ENCODE measurements around the gene SAP30BP.

GRCh38 chr17:75706042-75706728 lies 39.0 kb downstream of the SAP30BP start:
- TF ChIP-seq RXRA (IDR thresholded peaks at IDR 0.05) (no peak), CTCF (IDR thresholded peaks at IDR 0.05; ENCODE audit: low read depth, low read length, missing input control) (no peak), REST (IDR thresholded peaks at IDR 0.05) (no peak), TAF1 (conservative IDR thresholded peaks at IDR 0.05) (no peak), YY1 (IDR thresholded peaks at IDR 0.05) (no peak), MAX (IDR thresholded peaks at IDR 0.05) (no peak), RAD21 (IDR thresholded peaks at IDR 0.05) (no peak), ZBTB33 (IDR thresholded peaks at IDR 0.05) (no peak), ATF3 (IDR thresholded peaks at IDR 0.05) (no peak), FOXA2 (IDR thresholded peaks at IDR 0.05) (no peak), FOXA1 (IDR thresholded peaks at IDR 0.05) (no peak), SP1 (IDR thresholded peaks at IDR 0.05) (no peak)
